Cardiac muscle cell (in vitro differentiated cells and primary cell): Measurements from ENCODE around the gene LRRC7. TPM values are rescaled to one million over a fixed set of nuclear protein-coding genes. Genes with fewer than 3 reads are reported as not detected.

Experiments
- DNase-seq, 2 donors: peaks; one replicate each; pipeline versions ENCODE4 v3.0.0 to v3.0.0-alpha.2; 2010 to 2017; ENCODE audit warnings: low read depth in 1 of 2, low spot score in 1 of 2
- H3K27ac ChIP-seq: fragments of 200-600 bp; sonication (generic); 2 replicates; pipeline ENCODE4 v1.5.1; 2016
- H3K27me3 ChIP-seq: fragments of 200-600 bp; sonication (generic); 2 replicates; pipeline ENCODE4 v1.6.0; 2016; ENCODE audit warnings: control low read depth
- H3K36me3 ChIP-seq: fragments of 200-600 bp; sonication (generic); 2 replicates; pipeline ENCODE4 v1.5.1; 2016; ENCODE audit warnings: control low read depth
- H3K4me1 ChIP-seq: fragments of 200-600 bp; sonication (generic); 2 replicates; pipeline ENCODE4 v1.8.1; 2017; ENCODE audit warnings: low read depth, mild to moderate bottlenecking, mixed run types
- H3K4me3 ChIP-seq: fragments of 200-600 bp; sonication (generic); 2 replicates; pipeline ENCODE4 v1.5.1; 2016; ENCODE audit warnings: mild to moderate bottlenecking
- H3K9me3 ChIP-seq: fragments of 200-600 bp; sonication (generic); 2 replicates; pipeline ENCODE4 v1.5.1; 2017; ENCODE audit warnings: low read depth, mild to moderate bottlenecking, control low read depth
- CTCF ChIP-seq: IDR thresholded peaks from 2 replicates; pipeline ENCODE4 v1.5.1; 2012; ENCODE audit warnings: low read depth, mild to moderate bottlenecking, low read length
- polyA plus RNA-seq: library from polyadenylated mRNA; unstranded; fragments of >200 nt; fragmentation: Nextera tagmentation; extraction: Ambion mirVana; gene quantifications from 2 replicates; pipeline ENCODE4 v1.2.1, GENCODE V29; 2016
- total RNA-seq: library from RNA; depleted of rRNA; stranded (reverse); fragments of >200 nt; gene quantifications from 2 replicates; pipeline ENCODE4 v1.2.3, GENCODE V29; 2016

Gene LRRC7
- total and polyA plus RNA-seq, 2 experiments from 2014 or later, result 0.09 TPM; not detected in 1

GRCh38 chr1:70057500-70057899 lies 489.8 kb downstream of the LRRC7 start:
- DNase-seq, result no peak
- no peak for TF ChIP-seq CTCF
- H3K27ac ChIP-seq, result no peak overlapping the region
- no peaks in the 10 kb centered on the region for H3K36me3 ChIP-seq
- no peak overlapping the region for H3K4me3 ChIP-seq
- H3K27me3 ChIP-seq, result no peaks in the 10 kb centered on the region
- H3K9me3 ChIP-seq, result no peaks in the 10 kb centered on the region
- no peaks in the 10 kb centered on the region for H3K4me1 ChIP-seq

GRCh38 chr1:70061231-70061630 lies 493.5 kb downstream of the LRRC7 start:
- no peak for DNase-seq
- TF ChIP-seq CTCF, result no peak
- H3K27ac ChIP-seq, result no peak overlapping the region
- no peaks in the 10 kb centered on the region for H3K36me3 ChIP-seq
- no peaks in the 10 kb centered on the region for H3K9me3 ChIP-seq
- H3K4me3 ChIP-seq, result no peak overlapping the region
- no peaks in the 10 kb centered on the region for H3K4me1 ChIP-seq
- no peaks in the 10 kb centered on the region for H3K27me3 ChIP-seq

GRCh38 chr1:70063861-70064260 lies 496.1 kb downstream of the LRRC7 start:
- H3K27me3 ChIP-seq, result no peaks in the 10 kb centered on the region
- H3K4me1 ChIP-seq, result no peaks in the 10 kb centered on the region
- TF ChIP-seq CTCF, result no peak
- no peaks in the 10 kb centered on the region for H3K36me3 ChIP-seq
- DNase-seq, result no peak
- no peak overlapping the region for H3K4me3 ChIP-seq
- H3K27ac ChIP-seq, result no peak overlapping the region
- no peaks in the 10 kb centered on the region for H3K9me3 ChIP-seq

GRCh38 chr1:70066711-70067110 lies 499.0 kb downstream of the LRRC7 start:
- no peaks in the 10 kb centered on the region for H3K36me3 ChIP-seq
- H3K9me3 ChIP-seq, result no peaks in the 10 kb centered on the region
- no peak overlapping the region for H3K4me3 ChIP-seq
- H3K27me3 ChIP-seq, result no peaks in the 10 kb centered on the region
- no peaks in the 10 kb centered on the region for H3K4me1 ChIP-seq
- no peak for TF ChIP-seq CTCF
- no peak for DNase-seq
- no peak overlapping the region for H3K27ac ChIP-seq

- no peaks in the 10 kb centered on the region for H3K4me1 ChIP-seq
- H3K9me3 ChIP-seq, result no peaks in the 10 kb centered on the region
- no peak overlapping the region for H3K27ac ChIP-seq
- no peak overlapping the region for H3K4me3 ChIP-seq
- DNase-seq, result peak in 1 of 2 donors; percentile 87
- no peaks in the 10 kb centered on the region for H3K36me3 ChIP-seq
- H3K27me3 ChIP-seq, result no peaks in the 10 kb centered on the region
- TF ChIP-seq CTCF, result no peak
Observed at GRCh38 chr1:70071601-70072000, 503.9 kb downstream of the LRRC7 start.

GRCh38 chr1:70072231-70072751 lies 504.6 kb downstream of the LRRC7 start:
- no peak for TF ChIP-seq CTCF
- Histone ChIP-seq H3K4me1 (no peaks in the 10 kb centered on the region), H3K27me3 (no peaks in the 10 kb centered on the region), H3K27ac (no peak overlapping the region), H3K36me3 (no peaks in the 10 kb centered on the region), H3K9me3 (no peaks in the 10 kb centered on the region), H3K4me3 (no peak overlapping the region)
- DNase-seq, result peak in 1 of 2 donors; percentile 56
